Measurements from ENCODE around the gene RNF14. TPM values are rescaled to one million over a fixed set of nuclear protein-coding genes. Genes with fewer than 3 reads are reported as not detected.

The RNF14 gene
- total and polyA plus RNA-seq, 9 of the 15 experiments (the other 6 are each of a cell fraction or from before 2014, with no cell fraction given) = 36.3 to 140 (median 75.1) TPM

DNA sequence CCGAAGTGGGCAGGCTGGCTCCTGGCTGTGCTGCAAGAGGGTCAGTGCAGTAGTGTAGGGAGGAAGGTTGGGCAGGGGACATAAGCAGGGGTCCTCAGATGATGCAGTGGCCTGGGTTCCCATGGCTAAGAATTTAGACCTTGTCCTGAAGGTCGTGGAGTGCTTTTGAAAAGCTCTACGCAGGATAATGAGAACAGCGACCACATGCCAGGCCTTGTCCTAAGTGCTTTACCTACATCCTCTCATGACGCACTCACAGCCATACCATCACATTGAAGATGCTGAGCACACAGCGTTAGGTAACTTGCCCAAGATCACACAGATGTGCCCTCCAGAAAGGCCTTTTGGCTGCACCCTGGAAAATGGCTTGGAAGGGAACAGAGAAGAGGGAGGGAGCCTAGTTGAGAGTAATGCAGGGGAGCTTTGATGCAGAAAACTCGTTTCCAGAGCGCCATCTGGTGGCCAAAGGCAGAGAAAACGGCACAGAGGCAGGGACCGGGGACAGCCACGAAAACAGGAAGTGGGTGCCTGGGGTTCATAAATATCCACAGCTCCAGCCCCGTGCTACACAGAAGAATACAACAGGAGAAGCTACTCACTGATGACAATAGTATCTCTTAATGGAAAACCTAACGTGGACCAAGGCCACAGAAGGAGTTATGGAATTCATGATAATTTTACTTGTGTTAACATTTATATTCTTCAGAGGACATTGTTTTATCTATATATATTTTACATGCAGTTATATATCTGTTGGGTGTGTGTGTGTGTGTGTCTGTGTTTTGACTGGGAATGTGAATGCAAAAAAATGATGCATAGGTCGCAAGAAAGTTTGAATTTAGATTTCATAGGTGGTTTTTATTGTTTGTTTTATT lies 8.2 kb upstream of the RNF14 start (continued):
- TF ChIP-seq, protein P1, sequence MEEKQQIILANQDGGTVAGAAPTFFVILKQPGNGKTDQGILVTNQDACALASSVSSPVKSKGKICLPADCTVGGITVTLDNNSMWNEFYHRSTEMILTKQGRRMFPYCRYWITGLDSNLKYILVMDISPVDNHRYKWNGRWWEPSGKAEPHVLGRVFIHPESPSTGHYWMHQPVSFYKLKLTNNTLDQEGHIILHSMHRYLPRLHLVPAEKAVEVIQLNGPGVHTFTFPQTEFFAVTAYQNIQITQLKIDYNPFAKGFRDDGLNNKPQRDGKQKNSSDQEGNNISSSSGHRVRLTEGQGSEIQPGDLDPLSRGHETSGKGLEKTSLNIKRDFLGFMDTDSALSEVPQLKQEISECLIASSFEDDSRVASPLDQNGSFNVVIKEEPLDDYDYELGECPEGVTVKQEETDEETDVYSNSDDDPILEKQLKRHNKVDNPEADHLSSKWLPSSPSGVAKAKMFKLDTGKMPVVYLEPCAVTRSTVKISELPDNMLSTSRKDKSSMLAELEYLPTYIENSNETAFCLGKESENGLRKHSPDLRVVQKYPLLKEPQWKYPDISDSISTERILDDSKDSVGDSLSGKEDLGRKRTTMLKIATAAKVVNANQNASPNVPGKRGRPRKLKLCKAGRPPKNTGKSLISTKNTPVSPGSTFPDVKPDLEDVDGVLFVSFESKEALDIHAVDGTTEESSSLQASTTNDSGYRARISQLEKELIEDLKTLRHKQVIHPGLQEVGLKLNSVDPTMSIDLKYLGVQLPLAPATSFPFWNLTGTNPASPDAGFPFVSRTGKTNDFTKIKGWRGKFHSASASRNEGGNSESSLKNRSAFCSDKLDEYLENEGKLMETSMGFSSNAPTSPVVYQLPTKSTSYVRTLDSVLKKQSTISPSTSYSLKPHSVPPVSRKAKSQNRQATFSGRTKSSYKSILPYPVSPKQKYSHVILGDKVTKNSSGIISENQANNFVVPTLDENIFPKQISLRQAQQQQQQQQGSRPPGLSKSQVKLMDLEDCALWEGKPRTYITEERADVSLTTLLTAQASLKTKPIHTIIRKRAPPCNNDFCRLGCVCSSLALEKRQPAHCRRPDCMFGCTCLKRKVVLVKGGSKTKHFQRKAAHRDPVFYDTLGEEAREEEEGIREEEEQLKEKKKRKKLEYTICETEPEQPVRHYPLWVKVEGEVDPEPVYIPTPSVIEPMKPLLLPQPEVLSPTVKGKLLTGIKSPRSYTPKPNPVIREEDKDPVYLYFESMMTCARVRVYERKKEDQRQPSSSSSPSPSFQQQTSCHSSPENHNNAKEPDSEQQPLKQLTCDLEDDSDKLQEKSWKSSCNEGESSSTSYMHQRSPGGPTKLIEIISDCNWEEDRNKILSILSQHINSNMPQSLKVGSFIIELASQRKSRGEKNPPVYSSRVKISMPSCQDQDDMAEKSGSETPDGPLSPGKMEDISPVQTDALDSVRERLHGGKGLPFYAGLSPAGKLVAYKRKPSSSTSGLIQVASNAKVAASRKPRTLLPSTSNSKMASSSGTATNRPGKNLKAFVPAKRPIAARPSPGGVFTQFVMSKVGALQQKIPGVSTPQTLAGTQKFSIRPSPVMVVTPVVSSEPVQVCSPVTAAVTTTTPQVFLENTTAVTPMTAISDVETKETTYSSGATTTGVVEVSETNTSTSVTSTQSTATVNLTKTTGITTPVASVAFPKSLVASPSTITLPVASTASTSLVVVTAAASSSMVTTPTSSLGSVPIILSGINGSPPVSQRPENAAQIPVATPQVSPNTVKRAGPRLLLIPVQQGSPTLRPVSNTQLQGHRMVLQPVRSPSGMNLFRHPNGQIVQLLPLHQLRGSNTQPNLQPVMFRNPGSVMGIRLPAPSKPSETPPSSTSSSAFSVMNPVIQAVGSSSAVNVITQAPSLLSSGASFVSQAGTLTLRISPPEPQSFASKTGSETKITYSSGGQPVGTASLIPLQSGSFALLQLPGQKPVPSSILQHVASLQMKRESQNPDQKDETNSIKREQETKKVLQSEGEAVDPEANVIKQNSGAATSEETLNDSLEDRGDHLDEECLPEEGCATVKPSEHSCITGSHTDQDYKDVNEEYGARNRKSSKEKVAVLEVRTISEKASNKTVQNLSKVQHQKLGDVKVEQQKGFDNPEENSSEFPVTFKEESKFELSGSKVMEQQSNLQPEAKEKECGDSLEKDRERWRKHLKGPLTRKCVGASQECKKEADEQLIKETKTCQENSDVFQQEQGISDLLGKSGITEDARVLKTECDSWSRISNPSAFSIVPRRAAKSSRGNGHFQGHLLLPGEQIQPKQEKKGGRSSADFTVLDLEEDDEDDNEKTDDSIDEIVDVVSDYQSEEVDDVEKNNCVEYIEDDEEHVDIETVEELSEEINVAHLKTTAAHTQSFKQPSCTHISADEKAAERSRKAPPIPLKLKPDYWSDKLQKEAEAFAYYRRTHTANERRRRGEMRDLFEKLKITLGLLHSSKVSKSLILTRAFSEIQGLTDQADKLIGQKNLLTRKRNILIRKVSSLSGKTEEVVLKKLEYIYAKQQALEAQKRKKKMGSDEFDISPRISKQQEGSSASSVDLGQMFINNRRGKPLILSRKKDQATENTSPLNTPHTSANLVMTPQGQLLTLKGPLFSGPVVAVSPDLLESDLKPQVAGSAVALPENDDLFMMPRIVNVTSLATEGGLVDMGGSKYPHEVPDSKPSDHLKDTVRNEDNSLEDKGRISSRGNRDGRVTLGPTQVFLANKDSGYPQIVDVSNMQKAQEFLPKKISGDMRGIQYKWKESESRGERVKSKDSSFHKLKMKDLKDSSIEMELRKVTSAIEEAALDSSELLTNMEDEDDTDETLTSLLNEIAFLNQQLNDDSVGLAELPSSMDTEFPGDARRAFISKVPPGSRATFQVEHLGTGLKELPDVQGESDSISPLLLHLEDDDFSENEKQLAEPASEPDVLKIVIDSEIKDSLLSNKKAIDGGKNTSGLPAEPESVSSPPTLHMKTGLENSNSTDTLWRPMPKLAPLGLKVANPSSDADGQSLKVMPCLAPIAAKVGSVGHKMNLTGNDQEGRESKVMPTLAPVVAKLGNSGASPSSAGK (IDR thresholded peaks at IDR 0.05) = peak; percentile 18; the same call in 1 of the 2 replicates
- no peak for TF ChIP-seq ETS2 (tag; IDR thresholded peaks at IDR 0.05; ENCODE audit: borderline replicate concordance, poor library complexity, severe bottlenecking)
- peak; percentile 48; the same call in 1 of the 2 replicates for TF ChIP-seq SOX6 (IDR thresholded peaks at IDR 0.05)
- TF ChIP-seq HDGF (IDR thresholded peaks at IDR 0.05) = 0 out of 2 replicates have a peak, but pooled peaks have one; percentile 29
- TF ChIP-seq, protein P2, sequence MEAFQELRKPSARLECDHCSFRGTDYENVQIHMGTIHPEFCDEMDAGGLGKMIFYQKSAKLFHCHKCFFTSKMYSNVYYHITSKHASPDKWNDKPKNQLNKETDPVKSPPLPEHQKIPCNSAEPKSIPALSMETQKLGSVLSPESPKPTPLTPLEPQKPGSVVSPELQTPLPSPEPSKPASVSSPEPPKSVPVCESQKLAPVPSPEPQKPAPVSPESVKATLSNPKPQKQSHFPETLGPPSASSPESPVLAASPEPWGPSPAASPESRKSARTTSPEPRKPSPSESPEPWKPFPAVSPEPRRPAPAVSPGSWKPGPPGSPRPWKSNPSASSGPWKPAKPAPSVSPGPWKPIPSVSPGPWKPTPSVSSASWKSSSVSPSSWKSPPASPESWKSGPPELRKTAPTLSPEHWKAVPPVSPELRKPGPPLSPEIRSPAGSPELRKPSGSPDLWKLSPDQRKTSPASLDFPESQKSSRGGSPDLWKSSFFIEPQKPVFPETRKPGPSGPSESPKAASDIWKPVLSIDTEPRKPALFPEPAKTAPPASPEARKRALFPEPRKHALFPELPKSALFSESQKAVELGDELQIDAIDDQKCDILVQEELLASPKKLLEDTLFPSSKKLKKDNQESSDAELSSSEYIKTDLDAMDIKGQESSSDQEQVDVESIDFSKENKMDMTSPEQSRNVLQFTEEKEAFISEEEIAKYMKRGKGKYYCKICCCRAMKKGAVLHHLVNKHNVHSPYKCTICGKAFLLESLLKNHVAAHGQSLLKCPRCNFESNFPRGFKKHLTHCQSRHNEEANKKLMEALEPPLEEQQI (IDR thresholded peaks at IDR 0.05) = no peak
- TF ChIP-seq CREB1 (IDR thresholded peaks at IDR 0.05) = no peak
- TF ChIP-seq CREB1 (CRISPR knock-in tag; IDR thresholded peaks at IDR 0.05) = no peak
- TF ChIP-seq ZNF134 (CRISPR knock-in tag; conservative IDR thresholded peaks at IDR 0.05) = no peak
- no peak for TF ChIP-seq SREBF2 (CRISPR knock-in tag; IDR thresholded peaks at IDR 0.05)
- no peak for TF ChIP-seq CBX5 (IDR thresholded peaks at IDR 0.05; ENCODE audit: borderline replicate concordance, low read depth)
- TF ChIP-seq, protein P3, sequence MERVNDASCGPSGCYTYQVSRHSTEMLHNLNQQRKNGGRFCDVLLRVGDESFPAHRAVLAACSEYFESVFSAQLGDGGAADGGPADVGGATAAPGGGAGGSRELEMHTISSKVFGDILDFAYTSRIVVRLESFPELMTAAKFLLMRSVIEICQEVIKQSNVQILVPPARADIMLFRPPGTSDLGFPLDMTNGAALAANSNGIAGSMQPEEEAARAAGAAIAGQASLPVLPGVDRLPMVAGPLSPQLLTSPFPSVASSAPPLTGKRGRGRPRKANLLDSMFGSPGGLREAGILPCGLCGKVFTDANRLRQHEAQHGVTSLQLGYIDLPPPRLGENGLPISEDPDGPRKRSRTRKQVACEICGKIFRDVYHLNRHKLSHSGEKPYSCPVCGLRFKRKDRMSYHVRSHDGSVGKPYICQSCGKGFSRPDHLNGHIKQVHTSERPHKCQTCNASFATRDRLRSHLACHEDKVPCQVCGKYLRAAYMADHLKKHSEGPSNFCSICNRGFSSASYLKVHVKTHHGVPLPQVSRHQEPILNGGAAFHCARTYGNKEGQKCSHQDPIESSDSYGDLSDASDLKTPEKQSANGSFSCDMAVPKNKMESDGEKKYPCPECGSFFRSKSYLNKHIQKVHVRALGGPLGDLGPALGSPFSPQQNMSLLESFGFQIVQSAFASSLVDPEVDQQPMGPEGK (CRISPR knock-in tag; IDR thresholded peaks at IDR 0.05; ENCODE audit: borderline replicate concordance) = no peak

Data from K562 (cell line).